SK-N-SH treated with all-trans-retinoic acid at 6 μM for 48 hours (cell line): ENCODE data around the gene NLE1.

Experiments used
- ATAC-seq: fragments of 200-7000 bp; cut with Tn5 transposase; 3 replicates; pipeline ENCODE4 v1.9.1; 2020; ENCODE audit warnings: mild to moderate bottlenecking, moderate library complexity
- ARNTL ChIP-seq: fragments of 450-650 bp; formaldehyde crosslinking; IDR thresholded peaks from 2 replicates; pipeline ENCODE4 v1.5.0; 2020; ENCODE audit warnings: low read depth, mild to moderate bottlenecking, moderate library complexity, borderline replicate concordance
- BACH2 ChIP-seq: fragments of 250-450 bp; sonication (Bioruptor Pico); IDR thresholded peaks from 2 replicates; pipeline ENCODE4 v1.9.0; 2021; ENCODE audit warnings: mild to moderate bottlenecking, borderline replicate concordance
- CSDC2 ChIP-seq: fragments of 250-450 bp; sonication (Bioruptor Pico); IDR thresholded peaks from 2 replicates; pipeline ENCODE4 v1.5.0; 2020; ENCODE audit warnings: mild to moderate bottlenecking, moderate library complexity
- ESRRG ChIP-seq: fragments of 250-450 bp; sonication (Bioruptor Pico); IDR thresholded peaks from 2 replicates; pipeline ENCODE4 v1.6.1; 2021; ENCODE audit warnings: mild to moderate bottlenecking
- GLIS3 ChIP-seq: fragments of 250-450 bp; sonication (Bioruptor Pico); IDR thresholded peaks from 2 replicates; pipeline ENCODE4 v1.5.0; 2020; ENCODE audit warnings: mild to moderate bottlenecking, moderate library complexity
- ISL1 ChIP-seq: fragments of 250-450 bp; sonication (Bioruptor Pico); IDR thresholded peaks from 2 replicates; pipeline ENCODE4 v2.1.2; 2022; ENCODE audit warnings: mild to moderate bottlenecking, moderate library complexity
- OSR1 ChIP-seq: fragments of 250-450 bp; sonication (Bioruptor Pico); IDR thresholded peaks from 2 replicates; pipeline ENCODE4 v1.8.0; 2022; ENCODE audit warnings: moderate library complexity, mild to moderate bottlenecking, inconsistent platforms
- PPARA ChIP-seq: fragments of 250-450 bp; sonication (Bioruptor Pico); IDR thresholded peaks from 2 replicates; pipeline ENCODE4 v1.5.0; 2020; ENCODE audit warnings: mild to moderate bottlenecking, borderline replicate concordance
- RARB ChIP-seq: fragments of 250-450 bp; sonication (Bioruptor Pico); IDR thresholded peaks from 2 replicates; pipeline ENCODE4 v1.8.0; 2021; ENCODE audit warnings: mild to moderate bottlenecking, moderate library complexity
- SNAI2 ChIP-seq: fragments of 250-450 bp; sonication (Bioruptor Pico); IDR thresholded peaks from 2 replicates; pipeline ENCODE4 v1.5.0; 2020; ENCODE audit warnings: mild to moderate bottlenecking, moderate library complexity
- TCF4 ChIP-seq: fragments of 250-450 bp; sonication (Bioruptor Pico); IDR thresholded peaks from 2 replicates; pipeline ENCODE4 v1.8.0; 2021; ENCODE audit warnings: mild to moderate bottlenecking, moderate library complexity, borderline replicate concordance
- TOX ChIP-seq: fragments of 250-450 bp; sonication (Bioruptor Pico); IDR thresholded peaks from 2 replicates; pipeline ENCODE4 v1.8.0; 2021; ENCODE audit warnings: mild to moderate bottlenecking, moderate library complexity, borderline replicate concordance
- ZC3H10 ChIP-seq: fragments of 250-450 bp; sonication (Bioruptor Pico); IDR thresholded peaks from 2 replicates; pipeline ENCODE4 v1.5.1; 2021; ENCODE audit warnings: mild to moderate bottlenecking, moderate library complexity
- ZFP3 ChIP-seq: fragments of 250-450 bp; sonication (Bioruptor Pico); IDR thresholded peaks from 2 replicates; pipeline ENCODE4 v1.5.0; 2020; ENCODE audit warnings: mild to moderate bottlenecking, moderate library complexity
- ZNF70 ChIP-seq: fragments of 450-650 bp; formaldehyde crosslinking; IDR thresholded peaks from 2 replicates; pipeline ENCODE4 v1.5.0; 2020; ENCODE audit warnings: mild to moderate bottlenecking, moderate library complexity
- ZNF8 ChIP-seq: fragments of 450-650 bp; formaldehyde crosslinking; IDR thresholded peaks from 2 replicates; pipeline ENCODE4 v1.5.0; 2020; ENCODE audit warnings: mild to moderate bottlenecking, moderate library complexity
- TF ChIP-seq, protein P1 (sequence below): fragments of 250-450 bp; sonication (Bioruptor Pico); IDR thresholded peaks from 2 replicates; pipeline ENCODE4 v1.8.0; 2020; ENCODE audit warnings: mild to moderate bottlenecking, moderate library complexity, borderline replicate concordance
- TF ChIP-seq, protein P2 (sequence below): fragments of 250-450 bp; sonication (Bioruptor Pico); IDR thresholded peaks from 2 replicates; pipeline ENCODE4 v1.5.1; 2021; ENCODE audit warnings: mild to moderate bottlenecking, moderate library complexity
- TF ChIP-seq, protein P3 (sequence below): fragments of 250-450 bp; sonication (Bioruptor Pico); IDR thresholded peaks from 2 replicates; pipeline ENCODE4 v1.5.0; 2020; ENCODE audit warnings: mild to moderate bottlenecking, moderate library complexity
- TF ChIP-seq, protein P4 (sequence below): fragments of 250-450 bp; sonication (Bioruptor Pico); IDR thresholded peaks from 2 replicates; pipeline ENCODE4 v1.8.0; 2021; ENCODE audit warnings: low read depth, mild to moderate bottlenecking, moderate library complexity, borderline replicate concordance

NLE1 gene

DNA sequence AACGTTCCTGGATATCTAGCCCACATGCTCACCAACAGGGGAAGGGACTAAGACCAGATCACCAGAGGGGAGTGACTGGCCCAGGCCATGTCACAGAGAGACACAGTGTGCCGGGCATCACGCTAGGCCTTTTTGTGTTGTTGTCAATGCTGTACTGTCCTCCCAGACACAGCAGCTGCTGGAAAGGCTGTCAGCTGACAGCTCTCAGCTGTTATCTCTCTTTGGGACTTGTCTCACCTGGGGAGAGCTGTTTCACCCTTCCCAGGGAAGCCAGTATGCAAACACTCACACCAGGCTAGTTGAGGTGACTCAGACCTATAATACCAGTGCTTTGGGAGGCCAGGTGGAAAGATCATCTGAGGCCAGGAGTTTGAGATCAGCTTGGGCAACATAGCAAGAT, 24.9 kb upstream of the NLE1 start (continued):
- TF ChIP-seq, protein P1, sequence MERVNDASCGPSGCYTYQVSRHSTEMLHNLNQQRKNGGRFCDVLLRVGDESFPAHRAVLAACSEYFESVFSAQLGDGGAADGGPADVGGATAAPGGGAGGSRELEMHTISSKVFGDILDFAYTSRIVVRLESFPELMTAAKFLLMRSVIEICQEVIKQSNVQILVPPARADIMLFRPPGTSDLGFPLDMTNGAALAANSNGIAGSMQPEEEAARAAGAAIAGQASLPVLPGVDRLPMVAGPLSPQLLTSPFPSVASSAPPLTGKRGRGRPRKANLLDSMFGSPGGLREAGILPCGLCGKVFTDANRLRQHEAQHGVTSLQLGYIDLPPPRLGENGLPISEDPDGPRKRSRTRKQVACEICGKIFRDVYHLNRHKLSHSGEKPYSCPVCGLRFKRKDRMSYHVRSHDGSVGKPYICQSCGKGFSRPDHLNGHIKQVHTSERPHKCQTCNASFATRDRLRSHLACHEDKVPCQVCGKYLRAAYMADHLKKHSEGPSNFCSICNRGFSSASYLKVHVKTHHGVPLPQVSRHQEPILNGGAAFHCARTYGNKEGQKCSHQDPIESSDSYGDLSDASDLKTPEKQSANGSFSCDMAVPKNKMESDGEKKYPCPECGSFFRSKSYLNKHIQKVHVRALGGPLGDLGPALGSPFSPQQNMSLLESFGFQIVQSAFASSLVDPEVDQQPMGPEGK (CRISPR knock-in tag): no peak
- no peak for TF ChIP-seq ZFP3
- TF ChIP-seq ISL1 (CRISPR knock-in tag): no peak
- TF ChIP-seq RARB: no peak
- TF ChIP-seq, protein P2, sequence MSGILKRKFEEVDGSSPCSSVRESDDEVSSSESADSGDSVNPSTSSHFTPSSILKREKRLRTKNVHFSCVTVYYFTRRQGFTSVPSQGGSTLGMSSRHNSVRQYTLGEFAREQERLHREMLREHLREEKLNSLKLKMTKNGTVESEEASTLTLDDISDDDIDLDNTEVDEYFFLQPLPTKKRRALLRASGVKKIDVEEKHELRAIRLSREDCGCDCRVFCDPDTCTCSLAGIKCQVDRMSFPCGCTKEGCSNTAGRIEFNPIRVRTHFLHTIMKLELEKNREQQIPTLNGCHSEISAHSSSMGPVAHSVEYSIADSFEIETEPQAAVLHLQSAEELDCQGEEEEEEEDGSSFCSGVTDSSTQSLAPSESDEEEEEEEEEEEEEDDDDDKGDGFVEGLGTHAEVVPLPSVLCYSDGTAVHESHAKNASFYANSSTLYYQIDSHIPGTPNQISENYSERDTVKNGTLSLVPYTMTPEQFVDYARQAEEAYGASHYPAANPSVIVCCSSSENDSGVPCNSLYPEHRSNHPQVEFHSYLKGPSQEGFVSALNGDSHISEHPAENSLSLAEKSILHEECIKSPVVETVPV (CRISPR knock-in tag): no peak

DNA sequence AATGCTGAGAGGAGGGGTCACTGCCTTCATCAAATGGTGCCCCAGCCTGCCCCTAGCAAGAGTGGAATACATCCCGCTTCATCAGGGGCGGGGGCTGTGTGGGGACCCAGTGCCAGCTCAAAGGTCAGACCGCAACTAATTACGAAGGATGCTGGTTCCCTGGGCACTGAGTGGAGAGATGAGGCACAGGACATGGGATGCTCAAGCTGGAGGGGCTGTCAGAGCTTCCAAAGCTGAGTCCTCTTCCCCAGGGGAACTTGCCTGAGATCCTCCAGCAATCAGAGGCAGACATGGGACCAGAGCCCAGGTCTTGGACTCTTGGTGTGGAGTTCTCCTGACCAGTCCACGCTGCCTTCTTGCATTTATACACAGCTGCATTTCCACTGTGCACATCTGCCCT, 24.4 kb upstream of the NLE1 start:
- TF ChIP-seq, protein P3, sequence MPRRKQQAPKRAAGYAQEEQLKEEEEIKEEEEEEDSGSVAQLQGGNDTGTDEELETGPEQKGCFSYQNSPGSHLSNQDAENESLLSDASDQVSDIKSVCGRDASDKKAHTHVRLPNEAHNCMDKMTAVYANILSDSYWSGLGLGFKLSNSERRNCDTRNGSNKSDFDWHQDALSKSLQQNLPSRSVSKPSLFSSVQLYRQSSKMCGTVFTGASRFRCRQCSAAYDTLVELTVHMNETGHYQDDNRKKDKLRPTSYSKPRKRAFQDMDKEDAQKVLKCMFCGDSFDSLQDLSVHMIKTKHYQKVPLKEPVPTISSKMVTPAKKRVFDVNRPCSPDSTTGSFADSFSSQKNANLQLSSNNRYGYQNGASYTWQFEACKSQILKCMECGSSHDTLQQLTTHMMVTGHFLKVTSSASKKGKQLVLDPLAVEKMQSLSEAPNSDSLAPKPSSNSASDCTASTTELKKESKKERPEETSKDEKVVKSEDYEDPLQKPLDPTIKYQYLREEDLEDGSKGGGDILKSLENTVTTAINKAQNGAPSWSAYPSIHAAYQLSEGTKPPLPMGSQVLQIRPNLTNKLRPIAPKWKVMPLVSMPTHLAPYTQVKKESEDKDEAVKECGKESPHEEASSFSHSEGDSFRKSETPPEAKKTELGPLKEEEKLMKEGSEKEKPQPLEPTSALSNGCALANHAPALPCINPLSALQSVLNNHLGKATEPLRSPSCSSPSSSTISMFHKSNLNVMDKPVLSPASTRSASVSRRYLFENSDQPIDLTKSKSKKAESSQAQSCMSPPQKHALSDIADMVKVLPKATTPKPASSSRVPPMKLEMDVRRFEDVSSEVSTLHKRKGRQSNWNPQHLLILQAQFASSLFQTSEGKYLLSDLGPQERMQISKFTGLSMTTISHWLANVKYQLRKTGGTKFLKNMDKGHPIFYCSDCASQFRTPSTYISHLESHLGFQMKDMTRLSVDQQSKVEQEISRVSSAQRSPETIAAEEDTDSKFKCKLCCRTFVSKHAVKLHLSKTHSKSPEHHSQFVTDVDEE (CRISPR knock-in tag): no peak
- TF ChIP-seq, protein P2 (CRISPR knock-in tag): no peak
- TF ChIP-seq ZFP3 (no peak), ISL1 (CRISPR knock-in tag) (no peak), ZNF8 (CRISPR knock-in tag) (no peak), ZC3H10 (CRISPR knock-in tag) (no peak), ZNF70 (CRISPR knock-in tag) (no peak), SNAI2 (no peak), PPARA (CRISPR knock-in tag) (no peak), OSR1 (no peak), CSDC2 (CRISPR knock-in tag) (no peak), BACH2 (CRISPR knock-in tag) (no peak), RARB (no peak), TCF4 (CRISPR knock-in tag) (no peak), ARNTL (CRISPR knock-in tag) (no peak), ESRRG (CRISPR knock-in tag) (no peak), TOX (CRISPR knock-in tag) (no peak), GLIS3 (no peak)
- TF ChIP-seq, protein P4, sequence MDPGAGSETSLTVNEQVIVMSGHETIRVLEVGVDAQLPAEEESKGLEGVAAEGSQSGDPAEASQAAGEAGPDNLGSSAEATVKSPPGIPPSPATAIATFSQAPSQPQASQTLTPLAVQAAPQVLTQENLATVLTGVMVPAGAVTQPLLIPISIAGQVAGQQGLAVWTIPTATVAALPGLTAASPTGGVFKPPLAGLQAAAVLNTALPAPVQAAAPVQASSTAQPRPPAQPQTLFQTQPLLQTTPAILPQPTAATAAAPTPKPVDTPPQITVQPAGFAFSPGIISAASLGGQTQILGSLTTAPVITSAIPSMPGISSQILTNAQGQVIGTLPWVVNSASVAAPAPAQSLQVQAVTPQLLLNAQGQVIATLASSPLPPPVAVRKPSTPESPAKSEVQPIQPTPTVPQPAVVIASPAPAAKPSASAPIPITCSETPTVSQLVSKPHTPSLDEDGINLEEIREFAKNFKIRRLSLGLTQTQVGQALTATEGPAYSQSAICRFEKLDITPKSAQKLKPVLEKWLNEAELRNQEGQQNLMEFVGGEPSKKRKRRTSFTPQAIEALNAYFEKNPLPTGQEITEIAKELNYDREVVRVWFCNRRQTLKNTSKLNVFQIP (CRISPR knock-in tag): no peak
- TF ChIP-seq, protein P1 (CRISPR knock-in tag): no peak
- TF ChIP-seq, all 23 proteins: peak for 0
- ATAC-seq: no peak

DNA sequence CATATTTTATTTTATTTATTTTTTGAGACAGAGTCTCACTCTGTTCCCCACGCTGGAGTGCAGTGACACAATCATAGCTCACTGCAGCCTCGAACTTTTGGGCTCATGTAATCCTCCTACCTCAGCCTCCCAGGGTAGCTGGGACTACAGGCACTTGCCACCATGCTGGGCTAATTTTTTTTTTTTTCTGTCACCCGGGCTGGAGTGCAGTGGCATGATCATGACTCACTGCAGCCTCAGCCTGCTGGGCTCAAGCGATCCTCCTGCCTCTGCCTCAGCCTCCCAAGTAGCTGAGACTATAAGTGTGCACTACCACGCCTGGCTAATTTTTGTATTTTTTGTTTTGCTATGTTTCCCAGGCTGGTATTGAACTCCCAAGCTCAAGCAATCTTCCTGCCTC, 22.6 kb upstream of the NLE1 start:
- ATAC-seq: no peak
- no peak for TF ChIP-seq ZNF70 (CRISPR knock-in tag)
